ENCODE data around the gene MICAL3. TPM values are rescaled to one million over a fixed set of nuclear protein-coding genes. Genes with fewer than 3 reads are reported as not detected.

Gene MICAL3
- total and polyA plus RNA-seq, 2 of the 8 experiments (the other 6 are each of a cell fraction or from before 2014, with no cell fraction given), result 8.3 to 41.8 TPM

GRCh38 chr22:18064636-18065035, 40.3 kb upstream of the MICAL3 start:
- no peak overlapping the region for H3K14ac ChIP-seq (ENCODE audit: insufficient read length)
- H4K20me1 ChIP-seq (replicated peaks in 1 of 2; ENCODE audit: control insufficient read depth in 1 of 2, insufficient read depth in 2 of 2, low read length in 2 of 2), result no peaks in the 10 kb centered on the region
- FAIRE-seq (no peak), DNase-seq (ENCODE audit: low read depth in 1 of 2, low spot score in 2 of 2) (no peak)
- no peak overlapping the region for H2BK5ac ChIP-seq (ENCODE audit: low read depth, low read length)
- no peak overlapping the region for H2BK120ac ChIP-seq (replicated peaks; ENCODE audit: low read depth, low read length)
- no peak overlapping the region for H2BK12ac ChIP-seq (ENCODE audit: low read depth, low read length)
- TF ChIP-seq CREB1 (IDR thresholded peaks at IDR 0.05) (no peak), CBX5 (IDR thresholded peaks at IDR 0.05; ENCODE audit: low read depth, low read length) (no peak), NANOG (IDR thresholded peaks at IDR 0.05; ENCODE audit: insufficient read depth, low read depth, low read length, poor library complexity, severe bottlenecking) (no peak), TAF7 (optimal IDR thresholded peaks at IDR 0.05; ENCODE audit: borderline replicate concordance, low read depth, low read length) (no peak), SRF (IDR thresholded peaks at IDR 0.05; ENCODE audit: low read depth, low read length) (no peak), CHD1 (IDR thresholded peaks at IDR 0.05; ENCODE audit: low read depth, low read length) (no peak), RXRA (IDR thresholded peaks at IDR 0.05; ENCODE audit: insufficient read depth, low read depth, low read length) (no peak)
- H3K23me2 ChIP-seq (ENCODE audit: low read depth, low read length), result no peaks in the 10 kb centered on the region
- H3K79me1 ChIP-seq (ENCODE audit: low read depth, low read length), result no peaks in the 10 kb centered on the region
- no peak overlapping the region for H3K27ac ChIP-seq (ENCODE audit: low read depth, low read length)
- H2BK20ac ChIP-seq (ENCODE audit: low read length), result no peak overlapping the region
- CTCF ChIA-PET (ENCODE audit: partially characterized antibody), result interaction anchor here (0.8 to 8.0 kb wide), 8 partner anchors 9 to 234 kb away, joined by 3 to 70 read pairs (median 6); partner anchors contain the start of gene PEX26
- no peak overlapping the region for H3K4ac ChIP-seq (replicated peaks; ENCODE audit: insufficient read length, low read depth, low read length)
- POLR2A ChIA-PET (ENCODE audit: partially characterized antibody), result no interaction called here
- H3K36me3 ChIP-seq (ENCODE audit: control insufficient read depth in 2 of 4, insufficient read depth in 4 of 4, low read length in 3 of 4), result no peaks in the 10 kb centered on the region
- no peak overlapping the region for H2BK15ac ChIP-seq (ENCODE audit: low read length)
- H3K56ac ChIP-seq (replicated peaks; ENCODE audit: insufficient read length, low read depth, low read length), result no peak overlapping the region
- H4K8ac ChIP-seq (ENCODE audit: extremely low read depth, insufficient read depth, low read length), result no peak overlapping the region
- peaks cover 0 to 3% (median 0%) of the 10 kb centered on the region in 4 experiments; a peak in 2 of 7 replicates for H3K4me1 ChIP-seq (replicated peaks in 1 of 4; ENCODE audit: control insufficient read depth in 3 of 4, insufficient read depth in 4 of 4, low read length in 3 of 4)
- WGBS, 2 experiments (ENCODE audit: extremely low coverage in 1 of 2, insufficient coverage in 1 of 2, insufficient read length in 1 of 2, insufficient replicate concordance in 2 of 2, low coverage in 1 of 2, low lambda C conversion rate in 2 of 2, missing lambda C conversion rate in 1 of 2), result 89% methylated on average over 7 of the region's 7 CpGs; no CpG with 5 or more reads in 1 of the 2 experiments
- H4K5ac ChIP-seq (ENCODE audit: insufficient read length, low read depth, low read length), result no peak overlapping the region
- no peak overlapping the region for H2AK5ac ChIP-seq (ENCODE audit: low read depth, low read length)
- no peak overlapping the region for H4K91ac ChIP-seq (replicated peaks; ENCODE audit: insufficient read length, low read length)
- no peak overlapping the region for H3K9ac ChIP-seq (replicated peaks in 1 of 4; ENCODE audit: extremely low read depth in 1 of 4, low read depth in 3 of 4, low read length in 3 of 4)
- H3K4me3 ChIP-seq (ENCODE audit: extremely low read depth in 1 of 4, insufficient read depth in 2 of 4, low read depth in 3 of 4, low read length in 4 of 4), result no peak overlapping the region
- H3K4me2 ChIP-seq (ENCODE audit: insufficient read depth in 1 of 2, low read depth in 2 of 2, low read length in 2 of 2), result no peak overlapping the region
- H3K79me2 ChIP-seq (ENCODE audit: control insufficient read depth in 1 of 2, insufficient read depth in 2 of 2, low read length in 2 of 2), result no peaks in the 10 kb centered on the region
- H3K9me3 ChIP-seq (ENCODE audit: insufficient read depth in 2 of 2, low read depth in 1 of 2, low read length in 1 of 2), result no peaks in the 10 kb centered on the region
- no peak overlapping the region for H2AFZ ChIP-seq (ENCODE audit: low read length)
- H3K23ac ChIP-seq (ENCODE audit: insufficient read length), result no peak overlapping the region
- no peak overlapping the region for H3K18ac ChIP-seq (ENCODE audit: extremely low read depth, low read length)
- peaks cover 0 to 2% (median 0%) of the 10 kb centered on the region in 4 experiments; a peak in 2 of 7 replicates for H3K27me3 ChIP-seq (replicated peaks in 1 of 4; ENCODE audit: control insufficient read depth in 3 of 4, extremely low read depth in 1 of 4, insufficient read depth in 3 of 4, low read length in 3 of 4)
